Measurements from ENCODE around the gene APOL1.

APOL1 gene

GRCh38 chr22:36232715-36233401 is 20.1 kb upstream of the APOL1 start:
- H3K9ac ChIP-seq (ENCODE audit: low read depth, low read length, poor library complexity): no peak overlapping the region
- H2BK120ac ChIP-seq (ENCODE audit: low read depth, low read length): no peak overlapping the region
- H3K79me1 ChIP-seq (ENCODE audit: low read depth, low read length): no peaks in the 10 kb centered on the region
- H3K14ac ChIP-seq (ENCODE audit: low read length): no peak overlapping the region
- no peak overlapping the region for H2BK5ac ChIP-seq (ENCODE audit: low read length)
- no CpG with 5 or more reads among the region's 13 CpGs for WGBS, 2 donors (ENCODE audit: extremely low coverage in 2 of 2, insufficient read length in 2 of 2, insufficient replicate concordance in 1 of 2)
- H3K4me2 ChIP-seq (ENCODE audit: insufficient read depth, low read length, poor library complexity, severe bottlenecking): no peak overlapping the region
- no peak overlapping the region for H3K4me3 ChIP-seq (ENCODE audit: low read length in 2 of 2)
- peaks cover 3 to 7% of the 10 kb centered on the region in 2 donors for H3K4me1 ChIP-seq (ENCODE audit: control insufficient read depth in 2 of 2, insufficient read depth in 1 of 2, low read depth in 1 of 2, low read length in 2 of 2)
- H3K36me3 ChIP-seq (replicated peaks in 1 of 2; ENCODE audit: control insufficient read depth in 2 of 2, insufficient read depth in 2 of 2, low read length in 2 of 2): peaks cover 0 to 59% of the 10 kb centered on the region in 2 donors
- no peak overlapping the region for H3K23ac ChIP-seq (ENCODE audit: low read depth, low read length, poor library complexity)
- no peak overlapping the region for H2BK12ac ChIP-seq (ENCODE audit: low read length)
- no peak for DNase-seq (ENCODE audit: low spot score)
- no peak overlapping the region for H2AFZ ChIP-seq (ENCODE audit: low read length)
- H3K27me3 ChIP-seq (ENCODE audit: control insufficient read depth in 3 of 3, insufficient read depth in 3 of 3, low read depth in 1 of 3, low read length in 3 of 3): no peaks in the 10 kb centered on the region
- peaks cover 0 to 9% of the 10 kb centered on the region in 2 donors for H3K9me3 ChIP-seq (replicated peaks in 1 of 2; ENCODE audit: control insufficient read depth in 2 of 2, insufficient read depth in 1 of 2, low read depth in 1 of 2, low read length in 2 of 2)
- no peak overlapping the region for H2AK5ac ChIP-seq (ENCODE audit: low read depth, low read length)
- H3K4ac ChIP-seq (ENCODE audit: low read length): no peak overlapping the region
- H4K8ac ChIP-seq (ENCODE audit: low read depth, low read length): no peak overlapping the region
- H4K91ac ChIP-seq (ENCODE audit: low read depth, low read length, poor library complexity): no peak overlapping the region
- H3K27ac ChIP-seq (replicated peaks; ENCODE audit: low read length): no peak overlapping the region
- no peak overlapping the region for H2BK15ac ChIP-seq (ENCODE audit: low read length)
- no peak overlapping the region for H3K18ac ChIP-seq (ENCODE audit: low read length)

- WGBS, 2 donors (ENCODE audit: extremely low coverage in 2 of 2, insufficient read length in 2 of 2, insufficient replicate concordance in 1 of 2): no CpG with 5 or more reads among the region's 7 CpGs
- no peak overlapping the region for H3K4me3 ChIP-seq (ENCODE audit: low read length in 2 of 2)
- DNase-seq (ENCODE audit: low spot score): no peak
Measured at GRCh38 chr22:36233796-36234195, 19.1 kb upstream of the APOL1 start.

GRCh38 chr22:36234213-36234612 is 18.7 kb upstream of the APOL1 start:
- no peak overlapping the region for H2BK5ac ChIP-seq (ENCODE audit: low read length)
- H3K9me3 ChIP-seq (replicated peaks in 1 of 2; ENCODE audit: control insufficient read depth in 2 of 2, insufficient read depth in 1 of 2, low read depth in 1 of 2, low read length in 2 of 2): peaks cover 0 to 9% of the 10 kb centered on the region in 2 donors
- H2AK5ac ChIP-seq (ENCODE audit: low read depth, low read length): no peak overlapping the region
- WGBS, 2 donors (ENCODE audit: extremely low coverage in 2 of 2, insufficient read length in 2 of 2, insufficient replicate concordance in 1 of 2): no CpG with 5 or more reads among the region's 2 CpGs
- H3K4ac ChIP-seq (ENCODE audit: low read length): no peak overlapping the region
- no peak overlapping the region for H3K23ac ChIP-seq (ENCODE audit: low read depth, low read length, poor library complexity)
- H3K27ac ChIP-seq (replicated peaks; ENCODE audit: low read length): no peak overlapping the region
- H2BK12ac ChIP-seq (ENCODE audit: low read length): no peak overlapping the region
- no peak overlapping the region for H4K8ac ChIP-seq (ENCODE audit: low read depth, low read length)
- no peak overlapping the region for H3K4me3 ChIP-seq (ENCODE audit: low read length in 2 of 2)
- no peaks in the 10 kb centered on the region for H3K27me3 ChIP-seq (ENCODE audit: control insufficient read depth in 3 of 3, insufficient read depth in 3 of 3, low read depth in 1 of 3, low read length in 3 of 3)
- H4K91ac ChIP-seq (ENCODE audit: low read depth, low read length, poor library complexity): no peak overlapping the region
- no peak overlapping the region for H2AFZ ChIP-seq (ENCODE audit: low read length)
- no peak for DNase-seq (ENCODE audit: low spot score)
- no peak overlapping the region for H3K18ac ChIP-seq (ENCODE audit: low read length)
- peaks cover 0 to 49% of the 10 kb centered on the region in 2 donors for H3K36me3 ChIP-seq (replicated peaks in 1 of 2; ENCODE audit: control insufficient read depth in 2 of 2, insufficient read depth in 2 of 2, low read length in 2 of 2)
- H3K4me1 ChIP-seq (ENCODE audit: control insufficient read depth in 2 of 2, insufficient read depth in 1 of 2, low read depth in 1 of 2, low read length in 2 of 2): peaks cover 4 to 8% of the 10 kb centered on the region in 2 donors
- no peak overlapping the region for H3K9ac ChIP-seq (ENCODE audit: low read depth, low read length, poor library complexity)
- H3K4me2 ChIP-seq (ENCODE audit: insufficient read depth, low read length, poor library complexity, severe bottlenecking): no peak overlapping the region
- no peak overlapping the region for H3K14ac ChIP-seq (ENCODE audit: low read length)
- no peak overlapping the region for H2BK15ac ChIP-seq (ENCODE audit: low read length)
- no peaks in the 10 kb centered on the region for H3K79me1 ChIP-seq (ENCODE audit: low read depth, low read length)
- H2BK120ac ChIP-seq (ENCODE audit: low read depth, low read length): no peak overlapping the region

More at GRCh38 chr22:36233796-36234195, 19.1 kb upstream of the APOL1 start:
- H3K79me1 ChIP-seq (ENCODE audit: low read depth, low read length): no peaks in the 10 kb centered on the region
- no peak overlapping the region for H2BK15ac ChIP-seq (ENCODE audit: low read length)
- H3K4me2 ChIP-seq (ENCODE audit: insufficient read depth, low read length, poor library complexity, severe bottlenecking): no peak overlapping the region
- peaks cover 0 to 51% of the 10 kb centered on the region in 2 donors for H3K36me3 ChIP-seq (replicated peaks in 1 of 2; ENCODE audit: control insufficient read depth in 2 of 2, insufficient read depth in 2 of 2, low read length in 2 of 2)
- H3K27me3 ChIP-seq (ENCODE audit: control insufficient read depth in 3 of 3, insufficient read depth in 3 of 3, low read depth in 1 of 3, low read length in 3 of 3): no peaks in the 10 kb centered on the region
- H3K23ac ChIP-seq (ENCODE audit: low read depth, low read length, poor library complexity): no peak overlapping the region
- H2BK5ac ChIP-seq (ENCODE audit: low read length): no peak overlapping the region
- no peak overlapping the region for H2AFZ ChIP-seq (ENCODE audit: low read length)
- H3K9me3 ChIP-seq (replicated peaks in 1 of 2; ENCODE audit: control insufficient read depth in 2 of 2, insufficient read depth in 1 of 2, low read depth in 1 of 2, low read length in 2 of 2): peaks cover 0 to 9% of the 10 kb centered on the region in 2 donors
- no peak overlapping the region for H2BK12ac ChIP-seq (ENCODE audit: low read length)
- H2BK120ac ChIP-seq (ENCODE audit: low read depth, low read length): no peak overlapping the region
- H3K27ac ChIP-seq (replicated peaks; ENCODE audit: low read length): no peak overlapping the region
- peaks cover 4 to 7% of the 10 kb centered on the region in 2 donors for H3K4me1 ChIP-seq (ENCODE audit: control insufficient read depth in 2 of 2, insufficient read depth in 1 of 2, low read depth in 1 of 2, low read length in 2 of 2)
- H2AK5ac ChIP-seq (ENCODE audit: low read depth, low read length): no peak overlapping the region
- no peak overlapping the region for H4K91ac ChIP-seq (ENCODE audit: low read depth, low read length, poor library complexity)
- no peak overlapping the region for H3K4ac ChIP-seq (ENCODE audit: low read length)
- H3K18ac ChIP-seq (ENCODE audit: low read length): no peak overlapping the region
- H3K14ac ChIP-seq (ENCODE audit: low read length): no peak overlapping the region
- no peak overlapping the region for H4K8ac ChIP-seq (ENCODE audit: low read depth, low read length)
- H3K9ac ChIP-seq (ENCODE audit: low read depth, low read length, poor library complexity): no peak overlapping the region

- no peak overlapping the region for H3K18ac ChIP-seq (ENCODE audit: low read length)
- H2AK5ac ChIP-seq (ENCODE audit: low read depth, low read length): no peak overlapping the region
- no peak overlapping the region for H2BK12ac ChIP-seq (ENCODE audit: low read length)
- no peak overlapping the region for H2AFZ ChIP-seq (ENCODE audit: low read length)
- no peak overlapping the region for H4K8ac ChIP-seq (ENCODE audit: low read depth, low read length)
- peaks cover 0 to 9% of the 10 kb centered on the region in 2 donors for H3K9me3 ChIP-seq (replicated peaks in 1 of 2; ENCODE audit: control insufficient read depth in 2 of 2, insufficient read depth in 1 of 2, low read depth in 1 of 2, low read length in 2 of 2)
- peaks cover 8 to 9% of the 10 kb centered on the region in 2 donors for H3K4me1 ChIP-seq (ENCODE audit: control insufficient read depth in 2 of 2, insufficient read depth in 1 of 2, low read depth in 1 of 2, low read length in 2 of 2)
- H2BK120ac ChIP-seq (ENCODE audit: low read depth, low read length): no peak overlapping the region
- H3K14ac ChIP-seq (ENCODE audit: low read length): no peak overlapping the region
- H3K4ac ChIP-seq (ENCODE audit: low read length): no peak overlapping the region
- no peaks in the 10 kb centered on the region for H3K79me1 ChIP-seq (ENCODE audit: low read depth, low read length)
- WGBS, 2 donors (ENCODE audit: extremely low coverage in 2 of 2, insufficient read length in 2 of 2, insufficient replicate concordance in 1 of 2): no CpG with 5 or more reads among the region's 2 CpGs
- H3K23ac ChIP-seq (ENCODE audit: low read depth, low read length, poor library complexity): no peak overlapping the region
- DNase-seq (ENCODE audit: low spot score): no peak
- H4K91ac ChIP-seq (ENCODE audit: low read depth, low read length, poor library complexity): no peak overlapping the region
- H3K4me3 ChIP-seq (ENCODE audit: low read length in 2 of 2): no peak overlapping the region
- H3K4me2 ChIP-seq (ENCODE audit: insufficient read depth, low read length, poor library complexity, severe bottlenecking): no peak overlapping the region
- H3K27ac ChIP-seq (replicated peaks; ENCODE audit: low read length): no peak overlapping the region
- H2BK15ac ChIP-seq (ENCODE audit: low read length): no peak overlapping the region
- H3K36me3 ChIP-seq (replicated peaks in 1 of 2; ENCODE audit: control insufficient read depth in 2 of 2, insufficient read depth in 2 of 2, low read length in 2 of 2): peaks cover 0 to 49% of the 10 kb centered on the region in 2 donors
- H3K9ac ChIP-seq (ENCODE audit: low read depth, low read length, poor library complexity): no peak overlapping the region
- H2BK5ac ChIP-seq (ENCODE audit: low read length): no peak overlapping the region
- no peaks in the 10 kb centered on the region for H3K27me3 ChIP-seq (ENCODE audit: control insufficient read depth in 3 of 3, insufficient read depth in 3 of 3, low read depth in 1 of 3, low read length in 3 of 3)
Measured at GRCh38 chr22:36234919-36235318, 18.0 kb upstream of the APOL1 start.

Measured in neuronal stem cell (in vitro differentiated cells).